HUDEP-2 (cell line): ENCODE data around the gene SYNDIG1.

Source experiments
- DNase-seq, 76 experiments: peaks; one replicate each; lab custom pipeline; 2025; ENCODE audit not compliant: unreplicated experiment in 76 of 76; lab: John Stamatoyannopoulos, UW

Gene SYNDIG1

DNA sequence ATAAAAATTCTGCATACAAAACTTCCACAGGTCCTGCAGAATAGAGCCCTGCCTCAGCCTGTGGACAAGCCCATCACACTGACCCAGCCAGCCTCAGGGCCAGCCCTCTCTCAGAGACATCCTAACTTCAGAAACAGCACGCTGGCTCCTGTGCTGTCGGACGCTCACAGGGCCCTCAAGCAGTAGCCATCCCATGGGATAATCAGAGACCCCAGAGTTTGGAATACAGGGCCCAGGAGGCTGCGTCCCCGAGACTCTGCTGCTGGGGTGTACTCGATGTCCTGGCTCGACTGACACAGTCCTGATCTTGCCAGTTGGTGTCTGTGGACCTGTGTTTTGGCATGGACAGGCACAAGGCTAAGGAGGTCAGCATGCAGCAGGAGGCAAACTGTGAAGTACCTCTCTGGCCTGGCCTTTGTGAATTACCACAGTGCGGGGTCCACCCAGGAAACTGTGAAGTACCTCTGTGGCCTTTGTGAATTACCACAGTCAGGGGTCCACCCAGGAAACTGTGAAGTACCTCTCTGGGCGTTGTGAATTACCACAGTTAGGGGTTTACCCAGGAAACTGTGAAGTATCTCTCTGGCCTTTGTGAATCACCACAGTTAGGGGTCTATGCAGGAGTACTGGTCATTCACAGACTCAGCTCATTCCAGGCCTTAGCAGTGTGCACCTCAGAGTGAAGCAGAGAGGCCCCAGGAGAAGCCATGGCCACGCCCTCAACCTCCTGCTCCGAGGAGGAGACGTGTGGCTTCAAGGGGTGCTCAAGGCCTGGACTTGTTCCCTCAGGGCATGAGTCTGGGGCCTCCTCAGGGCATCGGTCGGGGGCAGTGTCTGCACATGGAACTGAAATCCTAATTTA, 212.4 kb downstream of the SYNDIG1 start:
- no peak for DNase-seq

DNA sequence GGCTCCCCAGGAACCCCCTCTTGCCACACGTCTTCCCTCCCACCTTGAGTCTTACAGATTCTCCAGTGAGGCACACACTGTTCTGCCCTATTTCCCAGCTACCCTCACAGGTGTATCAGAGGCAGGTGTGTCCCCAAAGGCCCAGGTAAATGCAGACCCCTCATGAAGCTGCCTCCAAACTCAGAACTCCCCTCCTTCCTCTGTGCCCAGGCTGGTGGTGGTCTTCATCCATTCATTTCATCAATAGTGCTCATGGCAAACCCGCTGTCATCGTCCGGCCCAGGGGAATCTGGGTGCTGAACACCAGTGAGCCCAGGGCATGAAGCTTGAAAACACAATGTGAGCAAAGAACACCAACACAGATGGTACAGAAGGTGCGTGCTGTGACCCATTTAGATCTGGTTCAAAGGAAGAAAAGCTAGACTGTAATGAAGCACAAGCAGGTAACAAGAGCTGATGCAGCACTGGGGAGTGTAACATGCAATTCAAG, 213.1 kb downstream of the SYNDIG1 start:
- no peak for DNase-seq

DNA sequence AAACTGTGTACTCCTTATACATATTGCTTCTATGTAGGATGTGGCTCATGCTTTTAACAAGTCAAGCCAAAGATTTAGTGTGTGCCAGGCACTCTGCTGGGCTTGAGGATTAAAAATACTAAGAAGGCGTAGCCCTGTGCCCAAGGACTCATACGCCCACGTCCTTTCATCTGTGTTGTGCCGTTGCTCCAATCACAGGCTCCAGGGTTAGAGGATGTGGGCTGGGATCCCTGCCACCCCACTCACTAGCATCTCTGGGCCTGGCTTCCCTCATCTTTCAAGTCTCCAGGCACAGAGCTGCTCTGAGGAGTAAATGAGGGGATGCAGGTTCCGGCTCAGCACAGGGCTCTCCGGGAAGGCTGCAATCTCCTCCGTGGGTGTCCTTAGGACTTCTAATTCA, 214.2 kb downstream of the SYNDIG1 start:
- no peak for DNase-seq

GRCh38 chr20:24684421-24684871, 215.0 kb downstream of the SYNDIG1 start:
- DNase-seq, result no peak

GRCh38 chr20:24684956-24685691, 215.7 kb downstream of the SYNDIG1 start:
- no peak for DNase-seq

GRCh38 chr20:24685736-24686135, 216.3 kb downstream of the SYNDIG1 start:
- DNase-seq, result no peak

GRCh38 chr20:24686156-24686555, 216.7 kb downstream of the SYNDIG1 start:
- DNase-seq, result no peak

- DNase-seq, result no peak
These were observed 221.0 kb downstream of the SYNDIG1 start for GRCh38 chr20:24690408-24690807.

DNA sequence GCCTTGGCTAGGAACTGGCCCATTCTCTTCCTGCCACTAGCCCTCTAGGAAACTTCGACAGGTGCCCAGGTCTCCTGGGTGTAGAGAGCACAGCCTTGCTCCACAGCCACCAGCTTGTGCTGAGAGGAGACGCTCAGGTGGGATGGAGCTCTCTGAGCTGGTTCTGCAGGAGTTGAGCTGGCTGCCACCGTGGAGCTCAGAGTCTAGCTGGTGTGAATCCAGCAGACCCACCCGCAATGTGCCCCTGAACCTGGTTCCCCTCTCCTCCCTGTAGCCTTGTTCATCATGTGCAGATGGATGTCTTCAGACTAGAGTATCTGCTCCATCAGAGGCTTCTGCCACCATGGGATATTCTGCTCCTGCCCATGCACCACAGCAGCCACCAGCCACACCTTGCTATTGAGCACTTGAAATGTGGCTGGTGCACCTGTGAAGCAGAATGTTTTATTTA, 222.5 kb downstream of the SYNDIG1 start:
- DNase-seq, result no peak

GRCh38 chr20:24692446-24693200, 223.2 kb downstream of the SYNDIG1 start:
- no peak for DNase-seq

DNA sequence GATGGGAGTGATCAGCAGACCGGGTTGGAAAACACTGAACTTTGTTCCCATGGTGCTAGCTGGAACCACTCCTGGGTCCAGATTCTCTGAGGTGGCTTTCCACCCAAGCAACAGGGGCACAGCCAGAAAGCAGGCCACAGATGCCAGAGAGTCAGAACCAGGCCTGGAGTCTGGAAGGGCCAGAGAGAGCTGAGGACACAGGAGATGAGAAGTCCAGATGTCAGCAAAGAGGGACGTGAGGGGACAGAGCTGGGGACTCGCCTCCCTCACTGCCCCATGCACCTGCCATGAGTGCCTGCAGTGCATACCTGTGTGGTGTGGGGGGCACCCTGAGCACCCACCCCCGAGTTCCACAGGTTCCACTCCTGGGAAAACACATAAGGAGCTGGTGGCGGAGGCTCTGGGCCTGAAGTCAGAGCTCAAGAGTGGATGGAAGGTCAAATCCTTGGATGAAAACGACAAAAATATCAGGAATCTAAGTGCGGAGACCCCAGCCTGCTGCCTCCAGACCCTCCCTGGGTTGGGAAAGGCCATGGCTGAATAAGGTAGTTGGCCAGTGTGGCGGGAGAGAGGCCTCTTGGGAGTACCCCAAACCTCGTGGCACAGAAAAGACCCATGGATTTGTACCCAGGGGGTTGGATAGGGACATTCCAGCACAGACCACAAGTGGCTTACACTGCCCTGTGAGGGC, 224.2 kb downstream of the SYNDIG1 start:
- no peak for DNase-seq

- DNase-seq, result no peak
These were observed 224.8 kb downstream of the SYNDIG1 start for GRCh38 chr20:24694157-24694726.

DNA sequence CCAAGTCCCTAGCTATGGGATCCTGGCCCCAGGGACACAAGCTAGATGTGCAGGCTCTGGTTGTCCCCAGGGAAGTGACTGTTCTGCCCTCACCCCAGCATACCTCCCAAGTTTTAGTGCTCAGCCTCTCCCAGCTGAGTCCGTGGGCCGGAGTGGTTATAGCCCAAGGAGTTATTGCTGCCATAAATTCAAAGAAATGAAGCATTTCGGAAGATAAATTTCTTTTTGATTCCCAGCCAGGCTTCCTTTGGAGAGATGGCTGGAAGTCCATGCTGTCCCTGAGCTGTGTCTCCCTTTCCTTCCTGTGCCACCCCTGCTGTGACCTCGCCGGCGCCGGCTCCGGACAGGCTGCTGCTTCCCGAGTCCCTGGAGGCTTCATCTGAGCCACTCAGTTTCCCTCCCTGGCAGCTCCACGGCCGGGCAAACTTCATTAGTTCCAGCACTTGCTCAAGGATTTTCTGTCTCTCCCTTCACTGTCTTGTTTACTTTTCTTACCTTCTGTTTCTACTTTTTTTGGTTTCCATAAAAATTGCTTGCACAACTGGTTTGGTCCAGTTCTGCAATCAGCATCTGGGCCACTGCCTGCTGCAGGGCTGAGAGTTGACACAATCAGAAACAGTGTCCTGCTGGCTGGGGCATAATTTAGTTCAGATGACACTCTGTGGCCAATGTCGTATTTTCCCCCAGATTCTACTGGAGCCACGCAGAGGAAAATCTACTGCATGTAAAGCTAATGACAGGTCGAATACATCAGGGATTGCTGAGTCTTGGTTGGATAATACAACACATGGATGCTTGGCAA, 225.5 kb downstream of the SYNDIG1 start:
- no peak for DNase-seq

- DNase-seq, result no peak
These were observed 226.2 kb downstream of the SYNDIG1 start for GRCh38 chr20:24695529-24696225.

DNA sequence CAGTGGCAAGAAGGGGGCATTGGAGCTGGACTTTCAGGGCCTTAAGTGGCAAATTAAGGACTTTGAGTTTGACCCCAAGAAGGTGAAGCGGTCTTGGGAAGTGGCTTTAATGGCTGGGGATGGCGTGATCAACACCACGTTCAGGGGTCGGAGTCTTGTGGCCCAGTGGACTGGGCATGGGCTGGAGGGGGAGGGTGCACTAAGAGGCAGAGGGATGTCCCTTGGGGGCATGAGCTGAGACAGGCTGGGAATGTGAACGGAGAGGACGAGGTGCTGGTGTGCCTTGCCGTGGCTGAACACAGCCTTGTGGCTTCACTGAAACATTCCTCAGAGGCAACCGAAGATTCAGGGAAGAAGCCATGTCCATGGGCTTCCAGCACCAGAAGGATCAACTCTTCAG, 227.0 kb downstream of the SYNDIG1 start:
- no peak for DNase-seq

- no peak for DNase-seq
These were observed 228.0 kb downstream of the SYNDIG1 start for GRCh38 chr20:24697411-24697810.

DNA sequence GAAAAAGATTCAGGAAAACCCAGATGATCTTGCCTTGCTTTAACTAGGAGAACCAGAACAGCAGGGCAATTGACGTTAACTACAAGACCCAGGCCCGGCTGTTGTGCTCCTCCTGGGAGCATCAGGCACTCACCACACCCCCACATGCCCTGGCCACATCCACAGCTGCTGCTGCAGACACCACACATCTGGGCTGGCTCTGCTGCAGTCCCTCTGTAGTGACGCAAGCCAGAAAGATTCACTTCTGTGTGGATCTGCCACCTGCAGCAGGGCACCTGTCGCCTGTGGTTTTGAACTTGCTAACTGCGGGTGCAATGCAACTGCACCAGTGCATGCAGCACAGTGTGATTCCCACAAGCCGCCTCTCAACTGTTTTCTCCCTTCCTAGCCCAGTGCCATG, 228.8 kb downstream of the SYNDIG1 start:
- no peak for DNase-seq

DNA sequence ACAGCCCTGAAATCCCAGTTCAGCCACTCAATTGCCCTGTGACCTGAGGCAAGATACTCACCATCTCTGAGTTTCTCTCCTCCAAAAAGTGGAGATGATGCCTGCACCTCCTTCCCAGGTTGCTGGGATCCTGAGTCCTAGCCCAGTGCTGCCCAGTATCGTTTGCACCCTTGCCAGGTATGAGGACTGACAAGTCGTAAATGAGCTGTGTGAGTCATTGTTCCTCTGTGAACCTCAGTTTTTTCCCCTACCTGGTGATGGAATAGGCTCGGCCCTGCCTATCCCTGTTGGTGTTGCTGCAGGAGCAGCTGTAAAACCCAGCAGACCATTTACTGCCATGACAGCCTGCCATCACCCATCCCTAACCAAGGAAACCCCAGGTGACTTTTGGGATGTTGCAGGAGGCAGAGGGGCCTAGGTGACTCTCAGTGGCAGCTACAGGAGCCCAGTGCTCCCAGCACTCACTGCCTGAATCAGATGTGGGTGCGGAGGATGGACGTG, 229.3 kb downstream of the SYNDIG1 start:
- DNase-seq, result no peak
